Smooth muscle cell (in vitro differentiated cells): Measurements from ENCODE around the gene GRID2IP. TPM values are rescaled to one million over a fixed set of nuclear protein-coding genes. Genes with fewer than 3 reads are reported as not detected.

Experiments
- DNase-seq: peaks from one replicate; lab custom pipeline; 2025; ENCODE audit not compliant: unreplicated experiment; lab: John Stamatoyannopoulos, UW
- H2AFZ ChIP-seq: fragments of 200-600 bp; sonication (generic); 2 replicates; pipeline ENCODE4 v1.6.0; 2016; ENCODE audit warnings: antibody characterized with exemption, low read depth, mild to moderate bottlenecking
- H3F3A ChIP-seq: fragments of 200-600 bp; sonication (generic); 2 replicates; pipeline ENCODE4 v1.6.0; 2017; ENCODE audit warnings: antibody characterized with exemption, low read depth
- H3K27ac ChIP-seq: fragments of 200-600 bp; sonication (generic); 2 replicates; pipeline ENCODE4 v1.5.1; 2016; ENCODE audit warnings: low read depth, mild to moderate bottlenecking
- H3K27me3 ChIP-seq: fragments of 200-600 bp; sonication (generic); 2 replicates; pipeline ENCODE4 v1.6.1; 2016; ENCODE audit warnings: low read depth, mild to moderate bottlenecking
- H3K36me3 ChIP-seq: fragments of 200-600 bp; sonication (generic); 2 replicates; pipeline ENCODE4 v1.5.1; 2016; ENCODE audit warnings: low read depth
- H3K4me1 ChIP-seq: fragments of 200-600 bp; sonication (generic); 2 replicates; pipeline ENCODE4 v1.5.1; 2016; ENCODE audit warnings: low read depth
- H3K4me2 ChIP-seq: fragments of 200-600 bp; sonication (generic); 2 replicates; pipeline ENCODE4 v1.6.0; 2016; ENCODE audit warnings: mild to moderate bottlenecking
- H3K4me3 ChIP-seq: fragments of 200-600 bp; sonication (generic); 2 replicates; pipeline ENCODE4 v1.5.1; 2016; ENCODE audit warnings: mild to moderate bottlenecking
- H3K79me2 ChIP-seq: fragments of 200-600 bp; sonication (generic); 2 replicates; pipeline ENCODE4 v1.6.0; 2016; ENCODE audit warnings: low read depth, mild to moderate bottlenecking
- H3K9ac ChIP-seq: fragments of 200-600 bp; sonication (generic); 2 replicates; pipeline ENCODE4 v1.6.0; 2016; ENCODE audit warnings: low read depth
- H3K9me3 ChIP-seq: fragments of 200-600 bp; sonication (generic); replicated peaks from 2 replicates; pipeline ENCODE4 v1.5.1; 2016; ENCODE audit warnings: low read depth
- H4K20me1 ChIP-seq: fragments of 200-600 bp; sonication (generic); 2 replicates; pipeline ENCODE4 v1.6.0; 2016; ENCODE audit warnings: low read depth
- CTCF ChIP-seq: fragments of 200-600 bp; sonication (generic); IDR thresholded peaks from 2 replicates; pipeline ENCODE4 v1.5.1; 2017; ENCODE audit warnings: borderline replicate concordance, mild to moderate bottlenecking, antibody characterized with exemption; ENCODE audit not compliant: insufficient read depth, poor library complexity, severe bottlenecking
- WGBS: methylation state at CpG from one replicate; pipeline ENCODE4 v1.1.7; 2016; ENCODE audit warnings: low lambda C conversion rate; 5-methylcytosine and 5-hydroxymethylcytosine counted together
- polyA plus RNA-seq: library from polyadenylated mRNA; unstranded; fragments of >200 nt; fragmentation: Nextera tagmentation; extraction: Ambion mirVana; gene quantifications from 2 replicates; pipeline ENCODE4 v1.2.1, GENCODE V29; 2016
- total RNA-seq: library from RNA; depleted of rRNA; stranded (reverse); fragments of >200 nt; gene quantifications from 2 replicates; pipeline ENCODE4 v1.2.3, GENCODE V29; 2014

The GRID2IP gene
- total and polyA plus RNA-seq, 2 experiments from 2014 or later = not detected

- no peak overlapping the region for H2AFZ ChIP-seq
- no peaks in the 10 kb centered on the region for H3F3A ChIP-seq
- TF ChIP-seq CTCF = no peak
- WGBS = 82% methylated on average over 7 of the region's 7 CpGs
- no peaks in the 10 kb centered on the region for H3K36me3 ChIP-seq
- no peak overlapping the region for H3K27ac ChIP-seq
- no peaks in the 10 kb centered on the region for H3K9me3 ChIP-seq
- no peak for DNase-seq
- no peaks in the 10 kb centered on the region for H4K20me1 ChIP-seq
- no peaks in the 10 kb centered on the region for H3K27me3 ChIP-seq
- no peak overlapping the region for H3K4me3 ChIP-seq
- no peak overlapping the region for H3K9ac ChIP-seq
- H3K79me2 ChIP-seq = no peaks in the 10 kb centered on the region
- H3K4me1 ChIP-seq = no peaks in the 10 kb centered on the region
- H3K4me2 ChIP-seq = no peak overlapping the region
Measured at GRCh38 chr7:6553448-6554044, 2.3 kb upstream of the GRID2IP start.

DNA sequence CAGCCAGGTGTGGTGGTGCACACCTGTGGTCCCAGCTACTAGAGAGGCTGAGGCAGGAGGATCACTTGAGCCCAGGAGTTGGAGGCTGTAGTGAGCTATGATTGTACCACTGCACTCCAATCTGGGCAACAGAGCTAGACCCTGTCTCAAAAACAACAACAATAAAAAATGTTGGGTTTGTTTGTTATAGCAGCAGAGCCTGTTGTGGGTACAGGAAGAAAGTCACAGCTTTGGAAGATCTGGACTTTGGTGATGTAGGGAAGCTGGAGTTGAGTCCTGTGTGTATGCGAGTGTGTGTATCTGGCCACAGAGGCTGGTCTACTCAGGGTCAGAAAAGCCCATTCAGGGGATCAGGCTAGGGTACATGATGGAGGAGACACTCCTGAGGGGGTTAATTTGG, 3.9 kb downstream of the GRID2IP start:
- H3K36me3 ChIP-seq = no peaks in the 10 kb centered on the region
- H3K4me1 ChIP-seq = no peaks in the 10 kb centered on the region
- no peaks in the 10 kb centered on the region for H3K9me3 ChIP-seq
- H3K9ac ChIP-seq = no peak overlapping the region
- no peaks in the 10 kb centered on the region for H3K79me2 ChIP-seq
- H4K20me1 ChIP-seq = no peaks in the 10 kb centered on the region
- H3K27me3 ChIP-seq = no peaks in the 10 kb centered on the region
- TF ChIP-seq CTCF = no peak
- H3K4me2 ChIP-seq = no peak overlapping the region
- no peak for DNase-seq
- H3K27ac ChIP-seq = no peak overlapping the region
- no peak overlapping the region for H3K4me3 ChIP-seq
- WGBS = 97% methylated on average over 1 of the region's 1 CpG
- no peaks in the 10 kb centered on the region for H3F3A ChIP-seq
- no peak overlapping the region for H2AFZ ChIP-seq

DNA sequence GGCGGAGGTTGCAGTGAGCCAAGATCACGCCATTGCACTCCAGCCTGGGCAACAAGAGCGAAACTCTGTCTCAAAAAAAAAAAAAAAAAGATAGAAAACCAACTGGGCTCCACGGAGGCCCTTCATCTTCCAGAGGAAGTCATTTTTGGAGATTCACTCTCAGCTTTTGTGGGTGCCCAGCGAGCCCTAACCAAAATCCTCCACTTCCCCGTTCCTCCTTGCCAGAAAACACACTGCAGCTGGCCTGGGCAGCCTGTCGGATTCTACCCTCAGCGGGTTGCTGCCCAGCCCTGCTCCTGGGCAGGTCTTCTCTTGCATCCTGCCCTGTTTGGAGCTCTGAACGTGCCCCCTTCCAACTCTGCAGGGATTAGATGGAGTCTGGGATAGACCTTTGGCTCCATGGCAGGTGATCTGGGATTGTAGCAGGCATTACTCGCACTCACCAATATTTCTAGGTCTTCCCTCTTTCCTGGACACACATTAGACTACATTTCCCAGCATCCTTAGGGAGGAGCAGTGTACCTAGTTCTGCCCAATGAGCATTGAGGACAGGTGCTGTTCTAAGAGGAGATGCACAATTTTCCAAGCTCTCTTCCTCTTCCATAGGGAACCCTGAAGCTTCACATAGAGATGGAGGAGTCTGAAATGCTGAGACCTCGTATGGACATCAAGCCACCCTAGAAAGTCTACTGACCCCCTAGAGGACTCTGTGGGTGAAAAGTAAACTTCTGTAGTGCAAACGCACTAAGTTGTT, 4.6 kb downstream of the GRID2IP start:
- no peaks in the 10 kb centered on the region for H3K27me3 ChIP-seq
- no peak overlapping the region for H3K27ac ChIP-seq
- no peak for DNase-seq
- no peaks in the 10 kb centered on the region for H3K4me1 ChIP-seq
- H4K20me1 ChIP-seq = no peaks in the 10 kb centered on the region
- 84% methylated on average over 12 of the region's 12 CpGs for WGBS
- H3K4me2 ChIP-seq = no peak overlapping the region
- no peaks in the 10 kb centered on the region for H3K9me3 ChIP-seq
- H3K4me3 ChIP-seq = no peak overlapping the region
- H3K9ac ChIP-seq = no peak overlapping the region
- no peaks in the 10 kb centered on the region for H3K36me3 ChIP-seq
- H3K79me2 ChIP-seq = no peaks in the 10 kb centered on the region
- TF ChIP-seq CTCF = no peak
- H2AFZ ChIP-seq = no peak overlapping the region
- H3F3A ChIP-seq = no peaks in the 10 kb centered on the region
